ENCODE data around the gene KLHL34. TPM values are rescaled to one million over a fixed set of nuclear protein-coding genes. Genes with fewer than 3 reads are reported as not detected.

Gene KLHL34
- total RNA-seq, 4 donors from 2014 or later = 0.10 to 0.81 (median 0.32) TPM; not detected in 1

- H3K9me3 ChIP-seq = no peaks in the 10 kb centered on the region
- DNase-seq (ENCODE audit: low spot score in 2 of 2) = no peak
- no peak overlapping the region for H3K4me3 ChIP-seq
- TF ChIP-seq EP300 (IDR thresholded peaks at IDR 0.05) (no peak), POLR2A (IDR thresholded peaks at IDR 0.05) (no peak), POLR2AphosphoS5 (IDR thresholded peaks at IDR 0.05) (no peak), CTCF (IDR thresholded peaks at IDR 0.05) (no peak)
- H3K4me1 ChIP-seq = no peaks in the 10 kb centered on the region
- no peak overlapping the region for H3K27ac ChIP-seq
- H3K27me3 ChIP-seq = no peaks in the 10 kb centered on the region
- H3K36me3 ChIP-seq = no peaks in the 10 kb centered on the region
- WGBS = 49% methylated on average over 2 of the region's 2 CpGs
Observed at GRCh38 chrX:21675931-21676330, 17.8 kb upstream of the KLHL34 start.

- Histone ChIP-seq H3K9me3 (no peaks in the 10 kb centered on the region), H3K27me3 (no peaks in the 10 kb centered on the region), H3K27ac (no peak overlapping the region), H3K4me1 (no peaks in the 10 kb centered on the region), H3K4me3 (no peak overlapping the region), H3K36me3 (no peaks in the 10 kb centered on the region)
- TF ChIP-seq EP300 (IDR thresholded peaks at IDR 0.05) = no peak
- no peak for TF ChIP-seq POLR2AphosphoS5 (IDR thresholded peaks at IDR 0.05)
- TF ChIP-seq CTCF (IDR thresholded peaks at IDR 0.05) = no peak
- TF ChIP-seq POLR2A (IDR thresholded peaks at IDR 0.05) = no peak
- DNase-seq (ENCODE audit: low spot score in 2 of 2) = no peak
- WGBS = 75% methylated on average over 4 of the region's 4 CpGs
Observed at GRCh38 chrX:21674430-21675186, 16.5 kb upstream of the KLHL34 start.

GRCh38 chrX:21666679-21667078 lies 8.5 kb upstream of the KLHL34 start:
- H3K9me3 ChIP-seq = no peaks in the 10 kb centered on the region
- H3K4me1 ChIP-seq = no peaks in the 10 kb centered on the region
- H3K27ac ChIP-seq = no peak overlapping the region
- H3K36me3 ChIP-seq = no peaks in the 10 kb centered on the region
- DNase-seq (ENCODE audit: low spot score in 2 of 2) = no peak
- WGBS = 63% methylated on average over 4 of the region's 4 CpGs
- no peak for TF ChIP-seq EP300 (IDR thresholded peaks at IDR 0.05)
- TF ChIP-seq CTCF (IDR thresholded peaks at IDR 0.05) = no peak
- TF ChIP-seq POLR2A (IDR thresholded peaks at IDR 0.05) = no peak
- TF ChIP-seq POLR2AphosphoS5 (IDR thresholded peaks at IDR 0.05) = no peak
- H3K4me3 ChIP-seq = no peak overlapping the region
- no peaks in the 10 kb centered on the region for H3K27me3 ChIP-seq

GRCh38 chrX:21666252-21666651 lies 8.1 kb upstream of the KLHL34 start:
- TF ChIP-seq EP300 (IDR thresholded peaks at IDR 0.05) (no peak), CTCF (IDR thresholded peaks at IDR 0.05) (no peak), POLR2AphosphoS5 (IDR thresholded peaks at IDR 0.05) (no peak), POLR2A (IDR thresholded peaks at IDR 0.05) (no peak)
- H3K9me3 ChIP-seq = no peaks in the 10 kb centered on the region
- no peak overlapping the region for H3K4me3 ChIP-seq
- no peaks in the 10 kb centered on the region for H3K36me3 ChIP-seq
- H3K4me1 ChIP-seq = no peaks in the 10 kb centered on the region
- no peaks in the 10 kb centered on the region for H3K27me3 ChIP-seq
- H3K27ac ChIP-seq = no peak overlapping the region
- 83% methylated on average over 4 of the region's 4 CpGs for WGBS
- no peak for DNase-seq (ENCODE audit: low spot score in 2 of 2)

GRCh38 chrX:21662761-21663160 lies 4.6 kb upstream of the KLHL34 start:
- H3K27ac ChIP-seq = no peak overlapping the region
- no peaks in the 10 kb centered on the region for H3K4me1 ChIP-seq
- no peak for DNase-seq (ENCODE audit: low spot score in 2 of 2)
- TF ChIP-seq EP300 (IDR thresholded peaks at IDR 0.05) (no peak), POLR2AphosphoS5 (IDR thresholded peaks at IDR 0.05) (no peak), POLR2A (IDR thresholded peaks at IDR 0.05) (no peak), CTCF (IDR thresholded peaks at IDR 0.05) (no peak)
- H3K27me3 ChIP-seq = peaks cover 4% of the 10 kb centered on the region
- H3K4me3 ChIP-seq = no peak overlapping the region
- no peaks in the 10 kb centered on the region for H3K9me3 ChIP-seq
- WGBS = 55% methylated on average over 4 of the region's 4 CpGs
- H3K36me3 ChIP-seq = no peaks in the 10 kb centered on the region
